GM08714 (cell line): ENCODE results near the gene CDH23.

Experiments used
- H3K4me3 ChIP-seq: fragments of 200-500 bp; sonication (Bioruptor generic); 2 replicates; pipeline ENCODE4 v1.5.1; 2014; ENCODE audit warnings: mild to moderate bottlenecking, low read length, inconsistent platforms
- ZNF274 ChIP-seq: IDR thresholded peaks from 2 replicates; pipeline ENCODE4 v1.6.1; 2012; ENCODE audit warnings: mild to moderate bottlenecking, low read depth, low read length

The CDH23 gene

GRCh38 chr10:71742301-71743088 is 345.8 kb downstream of the CDH23 start:
- H3K4me3 ChIP-seq: no peak overlapping the region
- TF ChIP-seq ZNF274: no peak

- no peak overlapping the region for H3K4me3 ChIP-seq
- no peak for TF ChIP-seq ZNF274
These were observed 346.5 kb downstream of the CDH23 start for GRCh38 chr10:71743089-71743838.

- H3K4me3 ChIP-seq: no peak overlapping the region
- TF ChIP-seq ZNF274: no peak
These were observed 347.1 kb downstream of the CDH23 start for GRCh38 chr10:71743866-71744265.

- TF ChIP-seq ZNF274: no peak
- no peak overlapping the region for H3K4me3 ChIP-seq
These were observed 348.4 kb downstream of the CDH23 start for GRCh38 chr10:71744897-71745663.

GRCh38 chr10:71745664-71746250 is 349.0 kb downstream of the CDH23 start:
- TF ChIP-seq ZNF274: no peak
- no peak overlapping the region for H3K4me3 ChIP-seq

- no peak overlapping the region for H3K4me3 ChIP-seq
- TF ChIP-seq ZNF274: no peak
These were observed 349.8 kb downstream of the CDH23 start for GRCh38 chr10:71746344-71747037.

- TF ChIP-seq ZNF274: no peak
- H3K4me3 ChIP-seq: no peak overlapping the region
These were observed 350.4 kb downstream of the CDH23 start for GRCh38 chr10:71747039-71747531.

GRCh38 chr10:71747551-71748523 is 351.1 kb downstream of the CDH23 start:
- H3K4me3 ChIP-seq: no peak overlapping the region
- no peak for TF ChIP-seq ZNF274

- H3K4me3 ChIP-seq: no peak overlapping the region
- TF ChIP-seq ZNF274: no peak
These were observed 352.0 kb downstream of the CDH23 start for GRCh38 chr10:71748671-71749191.

GRCh38 chr10:71749396-71749795 is 352.7 kb downstream of the CDH23 start:
- no peak for TF ChIP-seq ZNF274
- no peak overlapping the region for H3K4me3 ChIP-seq

- H3K4me3 ChIP-seq: no peak overlapping the region
- no peak for TF ChIP-seq ZNF274
These were observed 353.6 kb downstream of the CDH23 start for GRCh38 chr10:71750124-71750841.
